ENCODE data around the gene CEP85L. TPM values are rescaled to one million over a fixed set of nuclear protein-coding genes. Genes with fewer than 3 reads are reported as not detected.

CEP85L gene
- total and polyA plus RNA-seq, 2 experiments from 2014 or later, result 9.1 to 10.1 TPM

DNA sequence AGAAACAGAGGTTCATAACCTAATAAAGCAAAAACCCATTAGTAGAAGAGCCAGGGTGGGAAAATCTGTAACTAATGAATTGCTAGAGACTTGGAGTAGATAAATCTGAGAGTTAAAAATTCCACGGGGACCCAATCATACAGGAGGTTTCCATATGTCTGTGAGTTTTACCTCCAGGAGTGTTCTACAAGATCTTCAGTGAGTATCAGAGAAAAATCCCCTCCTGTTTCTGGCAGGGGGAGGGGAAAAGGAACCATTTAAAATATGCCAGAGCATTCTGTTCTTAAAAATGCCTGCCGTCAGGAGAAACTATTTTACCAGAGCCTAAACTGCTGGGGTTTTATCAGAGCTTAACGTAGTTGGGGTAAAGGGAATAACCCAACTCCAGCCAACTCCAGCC, 157.3 kb downstream of the CEP85L start:
- Mint-ChIP-seq H3K27ac (no peak overlapping the region), H3K4me1 (0 out of 3 replicates have a peak, but pooled peaks cover 2% of the 10 kb centered on the region), H3K9me3 (no peaks in the 10 kb centered on the region; the same call in 2 of the 3 replicates), H3K36me3 (ENCODE audit: low read depth) (peaks cover 3% of the 10 kb centered on the region; the same call in 2 of the 3 replicates), H3K4me3 (no peak overlapping the region), H3K27me3 (ENCODE audit: insufficient read depth, low read depth, poor library complexity) (no peaks in the 10 kb centered on the region)
- no peak overlapping the region for H2AFZ ChIP-seq
- ATAC-seq, result no peak
- H3K79me2 ChIP-seq (replicated peaks; ENCODE audit: insufficient read depth), result 0 out of 2 replicates have a peak, but pooled peaks cover 2% of the 10 kb centered on the region
- no peaks in the 10 kb centered on the region for H3K4me1 ChIP-seq (ENCODE audit: insufficient read depth)
- H3K36me3 ChIP-seq (ENCODE audit: insufficient read depth), result no peaks in the 10 kb centered on the region; the same call in 1 of the 2 replicates
- H3K27me3 ChIP-seq (ENCODE audit: insufficient read depth), result no peaks in the 10 kb centered on the region
- H3K9me2 ChIP-seq (ENCODE audit: insufficient read depth), result no peaks in the 10 kb centered on the region
- no peak for TF ChIP-seq CREB1 (CRISPR knock-in tag; IDR thresholded peaks at IDR 0.05; ENCODE audit: low read depth)
- no peak for TF ChIP-seq STAT1 (IDR thresholded peaks at IDR 0.05; ENCODE audit: unreplicated experiment)
- no peak for TF ChIP-seq EZH2phosphoT487 (IDR thresholded peaks at IDR 0.05; ENCODE audit: unreplicated experiment)
- TF ChIP-seq, protein P1, sequence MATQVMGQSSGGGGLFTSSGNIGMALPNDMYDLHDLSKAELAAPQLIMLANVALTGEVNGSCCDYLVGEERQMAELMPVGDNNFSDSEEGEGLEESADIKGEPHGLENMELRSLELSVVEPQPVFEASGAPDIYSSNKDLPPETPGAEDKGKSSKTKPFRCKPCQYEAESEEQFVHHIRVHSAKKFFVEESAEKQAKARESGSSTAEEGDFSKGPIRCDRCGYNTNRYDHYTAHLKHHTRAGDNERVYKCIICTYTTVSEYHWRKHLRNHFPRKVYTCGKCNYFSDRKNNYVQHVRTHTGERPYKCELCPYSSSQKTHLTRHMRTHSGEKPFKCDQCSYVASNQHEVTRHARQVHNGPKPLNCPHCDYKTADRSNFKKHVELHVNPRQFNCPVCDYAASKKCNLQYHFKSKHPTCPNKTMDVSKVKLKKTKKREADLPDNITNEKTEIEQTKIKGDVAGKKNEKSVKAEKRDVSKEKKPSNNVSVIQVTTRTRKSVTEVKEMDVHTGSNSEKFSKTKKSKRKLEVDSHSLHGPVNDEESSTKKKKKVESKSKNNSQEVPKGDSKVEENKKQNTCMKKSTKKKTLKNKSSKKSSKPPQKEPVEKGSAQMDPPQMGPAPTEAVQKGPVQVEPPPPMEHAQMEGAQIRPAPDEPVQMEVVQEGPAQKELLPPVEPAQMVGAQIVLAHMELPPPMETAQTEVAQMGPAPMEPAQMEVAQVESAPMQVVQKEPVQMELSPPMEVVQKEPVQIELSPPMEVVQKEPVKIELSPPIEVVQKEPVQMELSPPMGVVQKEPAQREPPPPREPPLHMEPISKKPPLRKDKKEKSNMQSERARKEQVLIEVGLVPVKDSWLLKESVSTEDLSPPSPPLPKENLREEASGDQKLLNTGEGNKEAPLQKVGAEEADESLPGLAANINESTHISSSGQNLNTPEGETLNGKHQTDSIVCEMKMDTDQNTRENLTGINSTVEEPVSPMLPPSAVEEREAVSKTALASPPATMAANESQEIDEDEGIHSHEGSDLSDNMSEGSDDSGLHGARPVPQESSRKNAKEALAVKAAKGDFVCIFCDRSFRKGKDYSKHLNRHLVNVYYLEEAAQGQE (IDR thresholded peaks at IDR 0.05; ENCODE audit: unreplicated experiment), result no peak
- no peak for TF ChIP-seq ZNF114 (CRISPR knock-in tag; IDR thresholded peaks at IDR 0.05)
- no peak overlapping the region for H3K4me3 ChIP-seq
- DNase-seq (ENCODE audit: low spot score), result peak; percentile 11
- no peaks in the 10 kb centered on the region for H3F3A ChIP-seq (replicated peaks; ENCODE audit: low read depth)
- no peak overlapping the region for H3K27ac ChIP-seq (ENCODE audit: low read depth)
- no peaks in the 10 kb centered on the region; the same call in 1 of the 2 replicates for H4K20me1 ChIP-seq (replicated peaks; ENCODE audit: insufficient read depth)
- no peak overlapping the region for H3K4me2 ChIP-seq

DNA sequence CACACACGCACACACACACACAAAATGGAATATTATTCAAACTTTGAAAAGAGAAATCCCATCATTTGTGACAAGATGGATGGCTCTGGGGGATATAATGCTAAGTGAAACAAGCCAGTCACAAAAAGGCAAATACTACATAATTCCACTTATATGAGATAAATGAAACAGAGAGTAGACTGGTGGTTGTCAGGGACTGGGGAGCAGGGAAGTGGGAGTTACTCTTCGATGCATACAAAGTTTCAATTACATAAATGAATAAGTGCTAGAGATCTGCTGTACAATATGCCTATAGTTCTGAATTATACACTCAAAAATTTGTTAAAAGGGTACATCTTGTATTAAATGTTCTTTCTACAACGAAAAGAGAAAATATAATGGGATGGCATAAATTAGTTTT, 161.4 kb downstream of the CEP85L start:
- Histone ChIP-seq H3K79me2 (replicated peaks; ENCODE audit: insufficient read depth) (no peaks in the 10 kb centered on the region), H4K20me1 (replicated peaks; ENCODE audit: insufficient read depth) (no peaks in the 10 kb centered on the region; the same call in 1 of the 2 replicates), H3F3A (replicated peaks; ENCODE audit: low read depth) (no peaks in the 10 kb centered on the region), H3K4me1 (ENCODE audit: insufficient read depth) (no peaks in the 10 kb centered on the region; the same call in 1 of the 2 replicates), H3K4me3 (no peak overlapping the region), H3K27ac (ENCODE audit: low read depth) (no peak overlapping the region), H3K4me2 (no peak overlapping the region), H3K9me2 (ENCODE audit: insufficient read depth) (no peaks in the 10 kb centered on the region), H2AFZ (no peak overlapping the region), H3K36me3 (ENCODE audit: insufficient read depth) (no peaks in the 10 kb centered on the region; the same call in 1 of the 2 replicates), H3K27me3 (ENCODE audit: insufficient read depth) (no peaks in the 10 kb centered on the region)
- peaks cover 7% of the 10 kb centered on the region; the same call in 2 of the 3 replicates for H3K4me1 Mint-ChIP-seq
- H3K9me3 Mint-ChIP-seq, result peaks cover 8% of the 10 kb centered on the region
- ATAC-seq (no peak), DNase-seq (ENCODE audit: low spot score) (no peak)
- no peak overlapping the region for H3K27ac Mint-ChIP-seq
- peaks cover 17% of the 10 kb centered on the region for H3K36me3 Mint-ChIP-seq (ENCODE audit: low read depth)
- no peaks in the 10 kb centered on the region for H3K27me3 Mint-ChIP-seq (ENCODE audit: insufficient read depth, low read depth, poor library complexity)
- no peak overlapping the region for H3K4me3 Mint-ChIP-seq
- TF ChIP-seq NANOG (IDR thresholded peaks at IDR 0.05; ENCODE audit: borderline replicate concordance) (no peak), JUNB (IDR thresholded peaks at IDR 0.05; ENCODE audit: unreplicated experiment) (no peak), POLR2AphosphoS5 (IDR thresholded peaks at IDR 0.05; ENCODE audit: low read depth) (no peak), EZH2phosphoT487 (IDR thresholded peaks at IDR 0.05; ENCODE audit: unreplicated experiment) (no peak), ZNF331 (CRISPR knock-in tag; IDR thresholded peaks at IDR 0.05; ENCODE audit: low read depth) (no peak), STAT1 (IDR thresholded peaks at IDR 0.05; ENCODE audit: unreplicated experiment) (no peak), ZNF114 (CRISPR knock-in tag; IDR thresholded peaks at IDR 0.05) (no peak)
- TF ChIP-seq, protein P2, sequence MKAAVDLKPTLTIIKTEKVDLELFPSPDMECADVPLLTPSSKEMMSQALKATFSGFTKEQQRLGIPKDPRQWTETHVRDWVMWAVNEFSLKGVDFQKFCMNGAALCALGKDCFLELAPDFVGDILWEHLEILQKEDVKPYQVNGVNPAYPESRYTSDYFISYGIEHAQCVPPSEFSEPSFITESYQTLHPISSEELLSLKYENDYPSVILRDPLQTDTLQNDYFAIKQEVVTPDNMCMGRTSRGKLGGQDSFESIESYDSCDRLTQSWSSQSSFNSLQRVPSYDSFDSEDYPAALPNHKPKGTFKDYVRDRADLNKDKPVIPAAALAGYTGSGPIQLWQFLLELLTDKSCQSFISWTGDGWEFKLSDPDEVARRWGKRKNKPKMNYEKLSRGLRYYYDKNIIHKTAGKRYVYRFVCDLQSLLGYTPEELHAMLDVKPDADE (IDR thresholded peaks at IDR 0.05), result no peak
- TF ChIP-seq, protein P3, sequence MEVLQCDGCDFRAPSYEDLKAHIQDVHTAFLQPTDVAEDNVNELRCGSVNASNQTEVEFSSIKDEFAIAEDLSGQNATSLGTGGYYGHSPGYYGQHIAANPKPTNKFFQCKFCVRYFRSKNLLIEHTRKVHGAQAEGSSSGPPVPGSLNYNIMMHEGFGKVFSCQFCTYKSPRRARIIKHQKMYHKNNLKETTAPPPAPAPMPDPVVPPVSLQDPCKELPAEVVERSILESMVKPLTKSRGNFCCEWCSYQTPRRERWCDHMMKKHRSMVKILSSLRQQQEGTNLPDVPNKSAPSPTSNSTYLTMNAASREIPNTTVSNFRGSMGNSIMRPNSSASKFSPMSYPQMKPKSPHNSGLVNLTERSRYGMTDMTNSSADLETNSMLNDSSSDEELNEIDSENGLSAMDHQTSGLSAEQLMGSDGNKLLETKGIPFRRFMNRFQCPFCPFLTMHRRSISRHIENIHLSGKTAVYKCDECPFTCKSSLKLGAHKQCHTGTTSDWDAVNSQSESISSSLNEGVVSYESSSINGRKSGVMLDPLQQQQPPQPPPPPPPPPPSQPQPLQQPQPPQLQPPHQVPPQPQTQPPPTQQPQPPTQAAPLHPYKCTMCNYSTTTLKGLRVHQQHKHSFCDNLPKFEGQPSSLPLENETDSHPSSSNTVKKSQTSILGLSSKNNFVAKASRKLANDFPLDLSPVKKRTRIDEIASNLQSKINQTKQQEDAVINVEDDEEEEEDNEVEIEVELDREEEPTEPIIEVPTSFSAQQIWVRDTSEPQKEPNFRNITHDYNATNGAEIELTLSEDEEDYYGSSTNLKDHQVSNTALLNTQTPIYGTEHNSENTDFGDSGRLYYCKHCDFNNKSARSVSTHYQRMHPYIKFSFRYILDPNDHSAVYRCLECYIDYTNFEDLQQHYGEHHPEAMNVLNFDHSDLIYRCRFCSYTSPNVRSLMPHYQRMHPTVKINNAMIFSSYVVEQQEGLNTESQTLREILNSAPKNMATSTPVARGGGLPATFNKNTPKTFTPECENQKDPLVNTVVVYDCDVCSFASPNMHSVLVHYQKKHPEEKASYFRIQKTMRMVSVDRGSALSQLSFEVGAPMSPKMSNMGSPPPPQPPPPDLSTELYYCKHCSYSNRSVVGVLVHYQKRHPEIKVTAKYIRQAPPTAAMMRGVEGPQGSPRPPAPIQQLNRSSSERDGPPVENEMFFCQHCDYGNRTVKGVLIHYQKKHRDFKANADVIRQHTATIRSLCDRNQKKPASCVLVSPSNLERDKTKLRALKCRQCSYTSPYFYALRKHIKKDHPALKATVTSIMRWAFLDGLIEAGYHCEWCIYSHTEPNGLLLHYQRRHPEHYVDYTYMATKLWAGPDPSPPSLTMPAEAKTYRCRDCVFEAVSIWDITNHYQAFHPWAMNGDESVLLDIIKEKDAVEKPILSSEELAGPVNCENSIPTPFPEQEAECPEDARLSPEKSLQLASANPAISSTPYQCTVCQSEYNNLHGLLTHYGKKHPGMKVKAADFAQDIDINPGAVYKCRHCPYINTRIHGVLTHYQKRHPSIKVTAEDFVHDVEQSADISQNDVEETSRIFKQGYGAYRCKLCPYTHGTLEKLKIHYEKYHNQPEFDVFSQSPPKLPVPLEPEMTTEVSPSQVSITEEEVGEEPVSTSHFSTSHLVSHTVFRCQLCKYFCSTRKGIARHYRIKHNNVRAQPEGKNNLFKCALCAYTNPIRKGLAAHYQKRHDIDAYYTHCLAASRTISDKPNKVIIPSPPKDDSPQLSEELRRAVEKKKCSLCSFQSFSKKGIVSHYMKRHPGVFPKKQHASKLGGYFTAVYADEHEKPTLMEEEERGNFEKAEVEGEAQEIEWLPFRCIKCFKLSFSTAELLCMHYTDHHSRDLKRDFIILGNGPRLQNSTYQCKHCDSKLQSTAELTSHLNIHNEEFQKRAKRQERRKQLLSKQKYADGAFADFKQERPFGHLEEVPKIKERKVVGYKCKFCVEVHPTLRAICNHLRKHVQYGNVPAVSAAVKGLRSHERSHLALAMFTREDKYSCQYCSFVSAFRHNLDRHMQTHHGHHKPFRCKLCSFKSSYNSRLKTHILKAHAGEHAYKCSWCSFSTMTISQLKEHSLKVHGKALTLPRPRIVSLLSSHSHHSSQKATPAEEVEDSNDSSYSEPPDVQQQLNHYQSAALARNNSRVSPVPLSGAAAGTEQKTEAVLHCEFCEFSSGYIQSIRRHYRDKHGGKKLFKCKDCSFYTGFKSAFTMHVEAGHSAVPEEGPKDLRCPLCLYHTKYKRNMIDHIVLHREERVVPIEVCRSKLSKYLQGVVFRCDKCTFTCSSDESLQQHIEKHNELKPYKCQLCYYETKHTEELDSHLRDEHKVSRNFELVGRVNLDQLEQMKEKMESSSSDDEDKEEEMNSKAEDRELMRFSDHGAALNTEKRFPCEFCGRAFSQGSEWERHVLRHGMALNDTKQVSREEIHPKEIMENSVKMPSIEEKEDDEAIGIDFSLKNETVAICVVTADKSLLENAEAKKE (CRISPR knock-in tag; IDR thresholded peaks at IDR 0.05), result no peak
